Liver (tissue), 9 donors: Measurements from ENCODE around the gene F12. TPM values are rescaled to one million over a fixed set of nuclear protein-coding genes. Genes with fewer than 3 reads are reported as not detected.

Experiments
- DNase-seq: peaks from one replicate; pipeline ENCODE4 v3.0.0-alpha.2; 2017; ENCODE audit warnings: low spot score
- H3K27ac ChIP-seq, 2 donors: one replicate each; pipeline ENCODE4 v1.7.0; 2013; ENCODE audit warnings: inconsistent platforms in 2 of 2, low read length in 2 of 2, control low read depth in 1 of 2, low read depth in 1 of 2, mild to moderate bottlenecking in 1 of 2
- H3K27me3 ChIP-seq, 4 donors: one replicate each; pipeline versions ENCODE4 v1.6.1 to v1.7.0; 2013; ENCODE audit warnings: low read length in 3 of 4, inconsistent platforms in 1 of 4, mild to moderate bottlenecking in 1 of 4, moderate library complexity in 1 of 4; ENCODE audit not compliant: control insufficient read depth in 4 of 4, insufficient read depth in 4 of 4
- H3K36me3 ChIP-seq, 4 donors: one replicate each; pipeline versions ENCODE4 v1.6.1 to v1.7.0; 2013; ENCODE audit warnings: low read length in 3 of 4, mild to moderate bottlenecking in 3 of 4, low read depth in 1 of 4, moderate library complexity in 1 of 4; ENCODE audit not compliant: control insufficient read depth in 4 of 4, insufficient read depth in 3 of 4
- H3K4me1 ChIP-seq, 4 donors: one replicate each; pipeline versions ENCODE4 v1.6.1 to v1.7.0; 2013; ENCODE audit warnings: low read length in 3 of 4, mild to moderate bottlenecking in 3 of 4, moderate library complexity in 1 of 4; ENCODE audit not compliant: control insufficient read depth in 4 of 4, insufficient read depth in 4 of 4
- H3K4me3 ChIP-seq, 3 donors: one replicate each; pipeline versions ENCODE4 v1.6.1 to v1.7.0; 2013; ENCODE audit warnings: low read length in 3 of 3, control low read depth in 1 of 3, low read depth in 1 of 3, mild to moderate bottlenecking in 1 of 3
- H3K9ac ChIP-seq, 2 donors: one replicate each; pipeline ENCODE4 v1.7.0; 2013; ENCODE audit warnings: low read length in 2 of 2, mild to moderate bottlenecking in 2 of 2, moderate library complexity in 2 of 2, control low read depth in 1 of 2, low read depth in 1 of 2
- H3K9me3 ChIP-seq, 4 donors: one replicate each; pipeline versions ENCODE4 v1.6.1 to v1.7.0; 2013; ENCODE audit warnings: low read length in 3 of 4; ENCODE audit not compliant: control insufficient read depth in 4 of 4
- EGR1 ChIP-seq, 2 donors: IDR thresholded peaks; 2 replicates each; pipeline ENCODE4 v1.6.1; 2016 to 2018; ENCODE audit warnings: antibody characterized with exemption in 2 of 2, low read depth in 2 of 2
- FOXA1 ChIP-seq: IDR thresholded peaks from 2 replicates; pipeline ENCODE4 v1.6.1; 2016; ENCODE audit warnings: antibody characterized with exemption
- FOXA2 ChIP-seq: IDR thresholded peaks from 2 replicates; pipeline ENCODE4 v1.6.1; 2016; ENCODE audit warnings: antibody characterized with exemption
- GABPA ChIP-seq, 2 donors: IDR thresholded peaks in 1 of 2; conservative IDR thresholded peaks in 1 of 2; 2 replicates each; pipeline ENCODE4 v1.6.1; 2016; ENCODE audit warnings: antibody characterized with exemption in 2 of 2, mild to moderate bottlenecking in 1 of 2, moderate library complexity in 1 of 2
- HNF4A ChIP-seq, 2 donors: conservative IDR thresholded peaks; 2 replicates each; pipeline ENCODE4 v1.6.1; 2016; ENCODE audit warnings: antibody characterized with exemption in 2 of 2, mild to moderate bottlenecking in 2 of 2
- JUND ChIP-seq, 2 donors: IDR thresholded peaks; 2 replicates each; pipeline ENCODE4 v1.6.1; 2016; ENCODE audit warnings: antibody characterized with exemption in 2 of 2
- RAD21 ChIP-seq, 2 donors: IDR thresholded peaks; 2 replicates each; pipeline ENCODE4 v1.6.1; 2016; ENCODE audit warnings: antibody characterized with exemption in 2 of 2, mild to moderate bottlenecking in 2 of 2
- RXRA ChIP-seq, 2 donors: IDR thresholded peaks; 2 replicates each; pipeline ENCODE4 v1.6.1; 2017 to 2018; ENCODE audit warnings: antibody characterized with exemption in 2 of 2, mild to moderate bottlenecking in 1 of 2
- SP1 ChIP-seq: IDR thresholded peaks from 2 replicates; pipeline ENCODE4 v1.6.1; 2018; ENCODE audit warnings: antibody characterized with exemption, mild to moderate bottlenecking
- TAF1 ChIP-seq: conservative IDR thresholded peaks from 2 replicates; pipeline ENCODE4 v1.6.1; 2016; ENCODE audit warnings: antibody characterized with exemption, mild to moderate bottlenecking
- YY1 ChIP-seq: IDR thresholded peaks from 2 replicates; pipeline ENCODE4 v1.6.1; 2016; ENCODE audit warnings: antibody characterized with exemption, mild to moderate bottlenecking
- ZBTB33 ChIP-seq: IDR thresholded peaks from 2 replicates; pipeline ENCODE4 v1.6.1; 2016; ENCODE audit warnings: antibody characterized with exemption
- WGBS: extraction: QIAGEN DNeasy Blood & Tissue Kit; methylation state at CpG from one replicate; pipeline ENCODE4 v1.1.7; 2013; 5-methylcytosine and 5-hydroxymethylcytosine counted together
- polyA plus RNA-seq, 2 donors: library from polyadenylated mRNA; stranded (reverse) in 1 of 2; unstranded in 1 of 2; fragments of 200-250 nt in 1 of 2; fragments of >200 nt in 1 of 2; fragmentation: Nextera tagmentation in 1 of 2; extraction: Ambion mirVana in 1 of 2; gene quantifications; one replicate each; pipeline versions ENCODE4 v1.2.1 to v1.2.3, GENCODE V29; 2013 to 2015
- total RNA-seq, 2 donors: library from RNA; depleted of rRNA; stranded (reverse); fragments of >200 nt; gene quantifications; one replicate each; pipeline ENCODE4 v1.2.3, GENCODE V29; 2014
- TF ChIP-seq, protein P1 (sequence below): IDR thresholded peaks from 2 replicates; pipeline ENCODE4 v1.6.1; 2016; ENCODE audit warnings: antibody characterized with exemption, mild to moderate bottlenecking
- TF ChIP-seq, protein P2 (sequence below): fragments of 150-350 bp; IDR thresholded peaks from 2 replicates; pipeline ENCODE4 v1.5.1; 2017; ENCODE audit warnings: improper control_type of control experiment, low read depth, low read length; ENCODE audit not compliant: missing input control
- TF ChIP-seq, protein P3 (sequence below): IDR thresholded peaks from 2 replicates; pipeline ENCODE4 v1.6.1; 2016; ENCODE audit warnings: antibody characterized with exemption
- donor health status: healthy.
- donor health status: healthy.
- donor health status: healthy.
- donor health status: healthy.
- donor health status: healthy.

F12 gene
- total and polyA plus RNA-seq, 4 donors: 27.7 to 328 (median 275) TPM

DNA sequence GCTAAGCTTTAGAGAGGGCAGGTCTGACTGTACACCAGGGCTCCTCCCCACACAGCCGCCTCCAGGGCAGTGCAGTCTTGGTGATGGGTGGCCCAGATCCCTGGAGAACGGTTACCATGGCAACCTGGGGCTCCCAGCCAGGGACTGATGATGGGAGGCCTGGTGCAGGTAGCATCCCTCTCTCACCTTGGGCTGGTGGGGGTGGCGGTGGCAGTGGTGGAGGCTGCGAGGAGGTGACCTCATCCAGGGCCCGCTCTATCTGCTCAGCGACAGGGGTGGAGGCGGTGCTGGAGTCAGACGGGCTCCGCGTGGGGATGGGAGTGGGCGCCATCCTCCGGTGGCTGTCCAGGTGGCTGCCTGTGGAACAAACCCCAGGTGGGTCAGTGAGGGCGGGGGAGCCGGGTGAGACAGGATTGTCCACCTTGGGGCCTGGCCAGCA is 49.6 kb upstream of the F12 start:
- Histone ChIP-seq H3K27me3 (no peaks in the 10 kb centered on the region), H3K4me3 (no peak overlapping the region), H3K9ac (no peak overlapping the region), H3K4me1 (peaks cover 3 to 25% (median 13%) of the 10 kb centered on the region in 4 donors), H3K9me3 (no peaks in the 10 kb centered on the region), H3K27ac (no peak overlapping the region), H3K36me3 (no peaks in the 10 kb centered on the region)
- DNase-seq: no peak
- 90% methylated on average over 14 of the region's 14 CpGs for WGBS
- no peak for TF ChIP-seq JUND (IDR thresholded peaks at IDR 0.05)
- no peak for TF ChIP-seq FOXA2
- TF ChIP-seq, protein P1, sequence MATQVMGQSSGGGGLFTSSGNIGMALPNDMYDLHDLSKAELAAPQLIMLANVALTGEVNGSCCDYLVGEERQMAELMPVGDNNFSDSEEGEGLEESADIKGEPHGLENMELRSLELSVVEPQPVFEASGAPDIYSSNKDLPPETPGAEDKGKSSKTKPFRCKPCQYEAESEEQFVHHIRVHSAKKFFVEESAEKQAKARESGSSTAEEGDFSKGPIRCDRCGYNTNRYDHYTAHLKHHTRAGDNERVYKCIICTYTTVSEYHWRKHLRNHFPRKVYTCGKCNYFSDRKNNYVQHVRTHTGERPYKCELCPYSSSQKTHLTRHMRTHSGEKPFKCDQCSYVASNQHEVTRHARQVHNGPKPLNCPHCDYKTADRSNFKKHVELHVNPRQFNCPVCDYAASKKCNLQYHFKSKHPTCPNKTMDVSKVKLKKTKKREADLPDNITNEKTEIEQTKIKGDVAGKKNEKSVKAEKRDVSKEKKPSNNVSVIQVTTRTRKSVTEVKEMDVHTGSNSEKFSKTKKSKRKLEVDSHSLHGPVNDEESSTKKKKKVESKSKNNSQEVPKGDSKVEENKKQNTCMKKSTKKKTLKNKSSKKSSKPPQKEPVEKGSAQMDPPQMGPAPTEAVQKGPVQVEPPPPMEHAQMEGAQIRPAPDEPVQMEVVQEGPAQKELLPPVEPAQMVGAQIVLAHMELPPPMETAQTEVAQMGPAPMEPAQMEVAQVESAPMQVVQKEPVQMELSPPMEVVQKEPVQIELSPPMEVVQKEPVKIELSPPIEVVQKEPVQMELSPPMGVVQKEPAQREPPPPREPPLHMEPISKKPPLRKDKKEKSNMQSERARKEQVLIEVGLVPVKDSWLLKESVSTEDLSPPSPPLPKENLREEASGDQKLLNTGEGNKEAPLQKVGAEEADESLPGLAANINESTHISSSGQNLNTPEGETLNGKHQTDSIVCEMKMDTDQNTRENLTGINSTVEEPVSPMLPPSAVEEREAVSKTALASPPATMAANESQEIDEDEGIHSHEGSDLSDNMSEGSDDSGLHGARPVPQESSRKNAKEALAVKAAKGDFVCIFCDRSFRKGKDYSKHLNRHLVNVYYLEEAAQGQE: no peak

DNA sequence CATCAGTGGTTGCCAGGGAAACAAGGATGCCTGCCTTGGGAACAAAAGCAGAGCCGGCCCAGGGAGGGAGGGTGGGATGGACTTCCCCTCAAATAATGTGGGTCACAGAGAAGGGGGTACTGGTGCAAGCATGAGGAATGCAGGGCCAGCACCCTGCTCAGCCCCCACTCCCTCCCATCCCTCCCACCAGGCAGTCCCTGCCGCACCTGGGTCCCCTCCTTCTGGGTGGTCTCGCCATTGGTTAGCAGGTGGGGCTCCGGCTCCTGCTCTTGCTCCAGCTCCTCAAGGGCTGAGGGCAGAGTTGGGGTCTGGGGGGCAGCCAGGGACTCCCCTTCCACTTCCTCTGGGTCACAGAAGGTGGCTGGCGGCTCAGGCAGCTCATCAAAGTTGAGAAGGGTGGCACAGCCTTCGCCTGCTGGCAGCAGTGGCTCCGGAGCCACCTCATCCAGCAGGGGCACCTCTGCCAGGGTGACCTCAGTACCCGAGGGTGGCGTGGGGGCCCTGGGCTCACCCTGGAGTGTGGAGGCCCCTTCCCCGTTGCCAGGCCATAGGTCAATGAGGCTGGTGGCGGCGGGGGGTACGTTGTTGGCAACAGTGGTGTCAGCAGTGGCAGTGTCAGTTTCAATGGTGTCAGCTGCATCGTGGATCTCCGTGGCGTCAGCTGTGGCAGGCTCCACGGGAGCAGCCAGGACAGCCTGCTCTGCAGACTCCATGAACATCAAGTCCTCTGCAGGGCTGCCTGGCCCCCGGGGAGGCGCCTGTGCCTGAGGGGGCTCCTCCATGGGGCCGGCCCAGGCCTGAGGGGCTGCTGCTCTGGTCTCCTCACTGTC is 48.7 kb upstream of the F12 start:
- Histone ChIP-seq H3K27ac (no peak overlapping the region), H3K4me1 (peaks cover 3 to 27% (median 15%) of the 10 kb centered on the region in 4 donors), H3K4me3 (no peak overlapping the region), H3K9ac (no peak overlapping the region), H3K36me3 (no peaks in the 10 kb centered on the region), H3K9me3 (no peaks in the 10 kb centered on the region), H3K27me3 (no peaks in the 10 kb centered on the region)
- 88% methylated on average over 20 of the region's 20 CpGs for WGBS
- TF ChIP-seq, protein P2, sequence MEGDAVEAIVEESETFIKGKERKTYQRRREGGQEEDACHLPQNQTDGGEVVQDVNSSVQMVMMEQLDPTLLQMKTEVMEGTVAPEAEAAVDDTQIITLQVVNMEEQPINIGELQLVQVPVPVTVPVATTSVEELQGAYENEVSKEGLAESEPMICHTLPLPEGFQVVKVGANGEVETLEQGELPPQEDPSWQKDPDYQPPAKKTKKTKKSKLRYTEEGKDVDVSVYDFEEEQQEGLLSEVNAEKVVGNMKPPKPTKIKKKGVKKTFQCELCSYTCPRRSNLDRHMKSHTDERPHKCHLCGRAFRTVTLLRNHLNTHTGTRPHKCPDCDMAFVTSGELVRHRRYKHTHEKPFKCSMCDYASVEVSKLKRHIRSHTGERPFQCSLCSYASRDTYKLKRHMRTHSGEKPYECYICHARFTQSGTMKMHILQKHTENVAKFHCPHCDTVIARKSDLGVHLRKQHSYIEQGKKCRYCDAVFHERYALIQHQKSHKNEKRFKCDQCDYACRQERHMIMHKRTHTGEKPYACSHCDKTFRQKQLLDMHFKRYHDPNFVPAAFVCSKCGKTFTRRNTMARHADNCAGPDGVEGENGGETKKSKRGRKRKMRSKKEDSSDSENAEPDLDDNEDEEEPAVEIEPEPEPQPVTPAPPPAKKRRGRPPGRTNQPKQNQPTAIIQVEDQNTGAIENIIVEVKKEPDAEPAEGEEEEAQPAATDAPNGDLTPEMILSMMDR: no peak
- TF ChIP-seq FOXA1: no peak
- no peak for TF ChIP-seq ZBTB33
- TF ChIP-seq YY1: no peak
- TF ChIP-seq, protein P3, sequence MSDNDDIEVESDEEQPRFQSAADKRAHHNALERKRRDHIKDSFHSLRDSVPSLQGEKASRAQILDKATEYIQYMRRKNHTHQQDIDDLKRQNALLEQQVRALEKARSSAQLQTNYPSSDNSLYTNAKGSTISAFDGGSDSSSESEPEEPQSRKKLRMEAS: no peak
- no peak for TF ChIP-seq FOXA2
- no peak for TF ChIP-seq GABPA (IDR thresholded peaks at IDR 0.05 in 1 of 2, conservative IDR thresholded peaks at IDR 0.05 in 1 of 2)
- no peak for TF ChIP-seq RXRA (IDR thresholded peaks at IDR 0.05)
- TF ChIP-seq RAD21 (IDR thresholded peaks at IDR 0.05): no peak
- no peak for TF ChIP-seq SP1
- no peak for TF ChIP-seq EGR1 (IDR thresholded peaks at IDR 0.05; ENCODE audit: low read depth in 2 of 2)
- TF ChIP-seq, protein P1: no peak
- TF ChIP-seq HNF4A (conservative IDR thresholded peaks at IDR 0.05): no peak
- TF ChIP-seq JUND (IDR thresholded peaks at IDR 0.05): no peak
- no peak for TF ChIP-seq TAF1
- no peak for DNase-seq
